Stimulated activated CD4-positive, alpha-beta T cell treated with anti-CD3 and anti-CD28 coated beads, Interleukin-15, amount 100 ng/mL, for 24 hours (primary cell): ENCODE measurements around the gene CEACAM1.
"Not testable (repeated sequence)": the region's sequence is repeated elsewhere in the genome, so short reads cannot be mapped to it uniquely, and the experiment has no call there.

ENCODE experiments used
- DNase-seq: peaks from one replicate; pipeline ENCODE4 v3.0.0-alpha.2; 2020

The CEACAM1 gene

GRCh38 chr19:42547929-42548328 is 19.6 kb upstream of the CEACAM1 start:
- no peak for DNase-seq

DNA sequence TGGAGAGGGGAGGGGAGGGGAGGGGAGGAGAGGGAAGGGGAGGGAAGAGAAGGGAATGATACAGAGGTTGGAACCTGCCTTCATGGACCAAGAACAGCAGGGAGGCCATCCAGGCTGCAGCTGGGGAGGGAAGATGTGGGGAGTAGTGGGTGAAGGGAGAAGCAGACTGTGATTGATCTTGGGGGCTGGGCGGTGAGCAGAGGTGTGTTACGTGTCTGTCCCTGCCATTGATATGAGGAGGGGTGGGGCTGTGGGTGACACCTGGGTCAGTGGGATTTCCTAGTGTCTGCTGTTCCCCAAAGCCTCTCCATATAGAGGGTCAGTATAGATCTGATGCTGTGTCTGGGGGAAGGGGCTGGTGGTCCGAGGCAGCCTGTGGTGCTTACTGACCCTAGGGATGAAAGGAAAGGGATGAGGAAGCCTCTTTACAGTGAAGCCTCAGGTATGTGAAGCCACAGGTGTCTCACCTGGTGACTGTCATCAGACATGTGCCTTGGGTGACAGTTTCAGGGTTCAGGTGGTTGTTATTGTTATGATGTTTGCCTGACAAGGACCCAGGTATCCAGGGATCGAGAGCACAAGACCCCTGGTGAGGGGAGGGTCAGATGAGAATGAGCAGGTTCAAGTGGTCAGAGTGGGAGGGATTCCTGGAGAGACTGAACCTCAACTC is 18.7 kb upstream of the CEACAM1 start:
- no peak for DNase-seq

DNA sequence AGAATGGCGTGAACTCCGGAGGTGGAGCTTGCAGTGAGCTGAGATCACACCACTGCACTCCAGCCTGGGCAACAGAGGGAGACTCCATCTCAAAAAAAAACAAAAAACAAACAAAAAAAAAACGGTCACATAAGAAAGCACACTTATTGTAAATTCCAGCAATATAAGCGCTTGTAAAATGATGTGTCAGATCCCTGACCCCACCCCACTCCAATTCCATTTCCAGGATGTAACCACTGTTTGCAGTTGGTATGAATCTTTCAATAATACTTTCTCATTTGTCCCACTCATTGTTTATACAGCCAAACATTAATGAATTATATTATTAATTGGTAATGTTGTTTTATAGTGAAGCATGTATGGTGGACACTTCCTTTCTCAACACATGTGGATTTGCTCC is 15.9 kb upstream of the CEACAM1 start:
- no peak for DNase-seq

GRCh38 chr19:42542791-42543190 is 14.5 kb upstream of the CEACAM1 start:
- DNase-seq: no peak

GRCh38 chr19:42540071-42540553 is 11.8 kb upstream of the CEACAM1 start:
- DNase-seq: no peak

- no peak for DNase-seq
Observed at GRCh38 chr19:42538841-42539709, 10.8 kb upstream of the CEACAM1 start.

DNA sequence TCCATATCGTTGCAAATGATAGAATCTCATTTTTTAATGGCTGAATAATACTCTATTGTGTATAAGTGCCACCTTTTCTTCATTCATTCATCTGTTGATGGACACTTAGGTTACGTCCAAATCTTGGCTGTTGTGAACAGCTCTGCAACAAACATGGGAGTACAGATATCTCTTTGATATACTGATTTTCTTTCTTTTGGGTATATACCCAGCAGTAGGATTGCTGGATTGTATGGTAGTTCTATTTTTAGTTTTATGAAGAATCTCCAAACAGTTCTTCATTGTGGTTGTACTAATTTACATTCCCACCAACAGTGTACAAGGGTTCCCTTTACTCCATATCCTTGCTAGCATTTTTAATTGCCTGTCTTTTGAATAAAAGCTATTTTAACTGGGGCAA is 7.0 kb upstream of the CEACAM1 start:
- not testable (repeated sequence) for DNase-seq

DNA sequence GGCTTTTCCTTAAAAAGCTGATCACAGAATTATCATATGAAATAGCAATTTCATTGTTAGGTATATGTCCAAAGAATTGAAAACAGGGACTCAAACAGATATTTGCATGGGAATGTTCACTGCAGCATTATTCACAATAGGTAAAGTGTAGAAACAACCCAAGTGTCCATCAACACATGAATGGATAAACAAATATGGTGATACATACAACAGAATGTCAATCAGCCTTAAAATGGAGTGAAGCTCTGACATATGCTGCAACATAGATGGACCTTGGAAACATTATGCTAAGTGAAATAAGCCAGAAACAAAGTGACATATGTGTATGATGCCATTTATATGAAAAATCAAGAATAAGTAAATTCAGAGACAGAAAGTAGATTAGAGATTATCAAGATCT is 6.1 kb upstream of the CEACAM1 start:
- no peak for DNase-seq

DNA sequence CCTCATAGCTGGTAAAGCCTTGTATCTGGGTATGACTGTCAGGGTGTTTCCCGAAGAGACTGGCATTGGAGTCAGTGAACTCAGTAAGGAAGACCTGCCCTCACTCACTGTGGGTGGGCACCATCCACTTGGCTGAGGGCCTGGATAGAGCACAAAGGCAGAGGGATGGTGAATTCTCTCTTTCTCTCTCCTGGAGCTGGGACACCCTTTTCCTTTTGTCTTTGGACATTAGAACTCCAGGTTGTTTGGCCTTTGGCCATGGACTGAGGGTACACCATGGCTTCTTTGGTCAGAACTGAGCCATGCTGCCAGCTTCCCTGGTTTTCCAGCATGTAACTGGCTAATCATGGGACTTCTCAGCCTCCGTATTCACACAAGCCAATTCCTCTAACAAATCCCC is 4.6 kb upstream of the CEACAM1 start:
- DNase-seq: no peak

DNA sequence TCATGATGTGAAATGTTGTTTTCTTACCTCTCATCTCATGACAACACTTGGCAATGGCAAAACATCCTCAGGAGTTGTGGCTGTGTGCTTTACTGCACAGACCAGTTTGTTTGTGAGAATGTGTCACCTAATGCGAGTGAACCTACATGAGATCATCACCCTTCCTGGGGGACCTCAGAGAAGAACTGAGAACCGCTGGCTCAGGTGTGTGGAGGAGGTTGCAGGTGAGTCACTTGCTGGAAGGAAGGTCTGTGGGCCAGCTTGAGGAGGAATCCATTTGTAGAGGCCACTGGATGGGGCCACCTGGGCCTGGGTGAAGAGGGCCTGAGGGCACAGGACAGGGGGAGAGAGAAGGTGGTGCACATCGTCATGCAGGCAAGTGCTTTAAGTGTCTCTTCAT is 3.0 kb upstream of the CEACAM1 start:
- no peak for DNase-seq

GRCh38 chr19:42529248-42529764 is 1.0 kb upstream of the CEACAM1 start:
- peak; percentile 76 for DNase-seq

DNA sequence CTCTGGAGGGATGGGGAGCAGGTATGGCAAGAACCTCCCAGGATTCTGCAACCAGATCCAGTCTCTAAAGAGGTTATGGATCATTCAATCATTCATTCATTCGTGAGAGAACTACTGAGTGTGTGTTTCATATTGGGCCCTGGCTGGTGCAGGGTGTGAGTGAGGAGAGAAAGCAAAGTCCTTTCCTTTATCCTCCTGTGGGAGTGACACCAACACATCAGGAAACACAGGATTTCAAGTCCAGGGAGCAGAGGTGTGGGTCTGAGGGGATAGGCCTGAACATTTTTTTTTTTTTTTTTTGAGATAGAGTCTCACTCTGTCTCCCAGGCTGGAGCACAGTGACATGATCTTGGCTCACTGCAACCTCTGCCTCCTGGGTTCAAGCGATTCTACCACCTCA is 3.3 kb downstream of the CEACAM1 start:
- DNase-seq: no peak

DNA sequence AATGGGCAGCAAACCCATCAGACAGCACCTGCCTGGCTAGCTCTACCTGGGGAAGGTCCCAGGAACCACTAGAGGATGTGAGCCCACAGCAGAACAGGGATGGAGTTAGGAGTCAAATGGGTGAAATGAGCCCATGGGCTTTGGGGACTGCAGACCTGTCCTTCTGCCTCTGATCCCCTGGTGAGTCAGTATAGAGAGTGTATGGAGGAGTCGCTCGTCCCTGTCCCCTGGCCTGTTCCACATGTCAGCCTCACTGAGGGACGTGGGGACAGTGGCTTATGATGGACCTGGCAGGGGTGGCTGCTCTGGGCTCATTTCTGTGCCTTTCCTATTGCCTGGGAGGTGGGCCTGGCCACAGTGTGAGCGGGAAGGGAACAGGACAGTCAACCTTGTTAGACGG is 4.0 kb downstream of the CEACAM1 start:
- DNase-seq: no peak

GRCh38 chr19:42522262-42522661 is 6.0 kb downstream of the CEACAM1 start:
- DNase-seq: not testable (repeated sequence)

GRCh38 chr19:42521346-42522030 is 6.8 kb downstream of the CEACAM1 start:
- DNase-seq: no peak

DNA sequence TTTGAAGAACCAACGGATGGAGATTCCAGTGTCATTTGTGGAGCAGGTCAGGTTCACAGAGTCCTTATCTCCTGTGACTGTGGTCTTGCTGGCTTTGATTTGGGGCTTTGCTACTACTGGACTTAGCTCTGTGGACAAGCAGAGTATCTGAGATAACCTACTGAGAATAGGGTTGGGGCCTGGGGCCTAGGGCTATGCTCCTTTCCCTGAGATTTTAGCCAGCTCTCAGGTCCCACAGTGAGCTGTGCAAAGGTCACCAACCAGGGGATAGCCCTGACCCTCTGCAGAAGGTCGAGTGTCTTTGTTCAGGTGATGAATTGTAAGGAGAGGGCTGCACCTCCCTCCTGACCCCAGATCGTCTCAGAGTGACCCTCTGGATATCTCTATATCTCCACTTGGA is 9.2 kb downstream of the CEACAM1 start:
- no peak for DNase-seq

DNA sequence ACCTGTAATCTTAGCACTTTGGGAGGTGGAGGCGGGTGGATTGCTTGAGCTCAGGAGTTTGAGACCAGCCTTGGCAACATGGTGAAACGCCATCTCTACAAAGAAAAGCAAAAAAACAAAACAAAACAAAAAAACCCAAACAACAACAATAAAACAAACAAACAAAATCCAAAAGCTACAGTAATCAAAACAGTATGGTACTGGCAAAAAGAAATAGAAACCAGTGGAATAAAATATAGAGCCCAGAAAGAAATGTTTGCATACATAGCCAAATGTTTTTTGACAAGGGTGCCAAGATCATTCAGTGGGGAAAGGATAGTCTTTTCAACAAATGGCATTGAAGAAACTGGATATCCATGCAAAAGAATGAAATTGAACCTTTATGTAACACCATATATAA is 11.5 kb downstream of the CEACAM1 start:
- DNase-seq: no peak

- DNase-seq: no peak
Observed at GRCh38 chr19:42515241-42515832, 12.9 kb downstream of the CEACAM1 start.

GRCh38 chr19:42514449-42514848 is 13.8 kb downstream of the CEACAM1 start:
- no peak for DNase-seq

GRCh38 chr19:42512743-42513304 is 15.5 kb downstream of the CEACAM1 start:
- DNase-seq: peak; percentile 39

DNA sequence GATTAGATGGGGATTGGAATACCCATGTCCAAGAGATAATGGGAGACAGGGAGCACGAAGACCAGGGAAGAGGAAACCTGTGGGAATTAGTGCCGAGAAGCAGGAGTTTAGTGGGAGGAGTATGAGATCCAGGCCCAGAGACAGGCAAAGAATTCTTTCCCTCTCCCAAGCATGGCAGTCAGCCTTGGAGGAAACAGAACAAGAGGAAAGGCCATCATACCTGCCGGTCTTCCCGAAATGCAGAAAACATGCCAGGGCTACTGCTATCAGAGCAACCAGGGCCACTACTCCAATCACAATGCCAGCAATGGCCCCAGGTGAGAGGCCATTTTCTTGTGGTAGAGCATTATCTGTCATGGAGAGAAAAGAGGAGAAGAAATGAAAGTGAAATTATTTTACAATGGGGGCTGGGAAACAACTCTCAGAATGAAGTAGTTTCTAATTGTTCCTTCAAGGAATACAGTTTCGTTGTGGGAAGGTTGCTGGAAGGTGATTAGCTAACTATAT is 16.1 kb downstream of the CEACAM1 start:
- no peak for DNase-seq

DNA sequence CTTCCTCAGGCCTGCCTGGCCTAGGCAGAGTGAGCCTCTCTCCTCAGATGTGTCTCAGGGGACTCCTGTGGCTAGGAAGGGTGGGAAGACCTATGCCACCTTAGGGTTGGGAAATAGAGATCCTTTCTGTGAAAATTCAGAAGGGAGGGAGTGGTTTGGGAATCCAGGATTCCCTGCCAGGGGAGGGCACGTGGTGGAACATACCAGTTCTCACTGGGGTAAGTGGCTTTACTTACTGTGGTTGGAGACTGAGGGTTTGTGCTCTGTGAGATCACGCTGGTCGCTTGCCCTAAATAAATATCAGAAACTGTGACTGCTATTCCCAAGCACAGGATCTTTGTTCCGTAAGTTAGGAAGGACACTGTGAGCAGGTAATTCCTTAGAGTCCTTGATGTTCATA is 16.9 kb downstream of the CEACAM1 start:
- DNase-seq: no peak
